AG09309 (cell line): ENCODE measurements around the gene GAB4.

ENCODE experiments used
- DNase-seq: peaks from one replicate; pipeline ENCODE4 v3.0.0-alpha.2; 2010; ENCODE audit warnings: low read depth
- H3K4me3 ChIP-seq: 2 replicates; pipeline ENCODE4 v1.5.1; 2011; ENCODE audit warnings: mild to moderate bottlenecking, low read depth, low read length, moderate library complexity; ENCODE audit not compliant: control insufficient read depth
- CTCF ChIP-seq: IDR thresholded peaks from 2 replicates; pipeline ENCODE4 v1.5.1; 2011; ENCODE audit warnings: mild to moderate bottlenecking, low read depth, low read length, inconsistent platforms; ENCODE audit not compliant: insufficient read depth, control insufficient read depth; ENCODE audit errors: missing control alignments

Gene GAB4

GRCh38 chr22:17007257-17007656 lies 765 bp downstream of the GAB4 start:
- DNase-seq: no peak
- no peak overlapping the region for H3K4me3 ChIP-seq
- TF ChIP-seq CTCF: no peak

GRCh38 chr22:16989915-16990314 lies 18.1 kb downstream of the GAB4 start:
- DNase-seq: no peak
- no peak for TF ChIP-seq CTCF
- H3K4me3 ChIP-seq: no peak overlapping the region

- TF ChIP-seq CTCF: no peak
- DNase-seq: no peak
- H3K4me3 ChIP-seq: no peak overlapping the region
These were observed 19.8 kb downstream of the GAB4 start for GRCh38 chr22:16988257-16988656.

- no peak for TF ChIP-seq CTCF
- no peak overlapping the region for H3K4me3 ChIP-seq
- no peak for DNase-seq
These were observed 20.2 kb downstream of the GAB4 start for GRCh38 chr22:16987822-16988221.

GRCh38 chr22:16975155-16975885 lies 32.7 kb downstream of the GAB4 start:
- TF ChIP-seq CTCF: no peak
- DNase-seq: no peak
- H3K4me3 ChIP-seq: no peak overlapping the region

- DNase-seq: no peak
- no peak overlapping the region for H3K4me3 ChIP-seq
- TF ChIP-seq CTCF: no peak
These were observed 33.5 kb downstream of the GAB4 start for GRCh38 chr22:16974298-16975084.
